ENCODE results near the gene SDK2. TPM values are rescaled to one million over a fixed set of nuclear protein-coding genes. Genes with fewer than 3 reads are reported as not detected.

Gene SDK2
- total and polyA plus RNA-seq, 2 of the 8 experiments (the other 6 are each of a cell fraction or from before 2014, with no cell fraction given) = 3.9 to 4.1 TPM

DNA sequence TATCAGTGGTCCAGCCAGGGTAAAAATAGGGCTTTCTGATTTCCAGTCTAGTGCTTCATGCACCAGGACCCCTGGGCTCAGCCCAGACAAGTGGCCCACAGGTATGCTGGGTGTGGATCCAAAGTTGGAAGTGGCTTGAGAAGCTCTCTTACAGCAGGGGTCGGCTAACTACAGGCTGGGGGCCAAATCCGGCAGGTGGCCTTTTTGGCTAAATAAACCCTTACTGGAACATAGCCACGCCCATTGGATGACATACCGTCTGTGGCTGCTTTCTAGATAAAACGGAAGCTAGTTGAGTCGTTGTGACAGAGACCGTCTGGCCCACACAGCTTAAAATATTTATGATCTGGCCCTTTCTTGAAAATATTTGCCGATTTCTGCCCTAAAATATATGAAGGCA is 213.4 kb downstream of the SDK2 start:
- TF ChIP-seq RXRA (IDR thresholded peaks at IDR 0.05; ENCODE audit: insufficient read depth, low read depth, low read length) (no peak), HDAC6 (IDR thresholded peaks at IDR 0.05; ENCODE audit: low read depth, low read length) (no peak), SP1 (IDR thresholded peaks at IDR 0.05; ENCODE audit: low read depth, low read length) (no peak), POLR2A (IDR thresholded peaks at IDR 0.05; ENCODE audit: control extremely low read depth in 1 of 2, low read depth in 2 of 2, low read length in 2 of 2) (no peak), SIN3A (conservative IDR thresholded peaks at IDR 0.05 in 1 of 2, IDR thresholded peaks at IDR 0.05 in 1 of 2; ENCODE audit: low read depth in 1 of 2, low read length in 2 of 2) (no peak), JUN (IDR thresholded peaks at IDR 0.05; ENCODE audit: low read depth, low read length) (no peak), TEAD4 (IDR thresholded peaks at IDR 0.05; ENCODE audit: low read depth, low read length) (no peak)
- Histone ChIP-seq H2BK15ac (ENCODE audit: low read length) (no peak overlapping the region), H2BK12ac (ENCODE audit: low read depth, low read length) (no peak overlapping the region), H4K91ac (replicated peaks; ENCODE audit: insufficient read length, low read length) (no peak overlapping the region), H2BK5ac (ENCODE audit: low read depth, low read length) (no peak overlapping the region), H3K9me3 (ENCODE audit: insufficient read depth in 2 of 2, low read depth in 1 of 2, low read length in 1 of 2) (no peaks in the 10 kb centered on the region), H3K23me2 (ENCODE audit: low read depth, low read length) (no peaks in the 10 kb centered on the region), H3K4me3 (ENCODE audit: extremely low read depth in 1 of 4, insufficient read depth in 2 of 4, low read depth in 3 of 4, low read length in 4 of 4) (no peak overlapping the region), H3K79me2 (ENCODE audit: control insufficient read depth in 1 of 2, insufficient read depth in 2 of 2, low read length in 2 of 2) (no peaks in the 10 kb centered on the region), H3K27me3 (replicated peaks in 1 of 4; ENCODE audit: control insufficient read depth in 3 of 4, extremely low read depth in 1 of 4, insufficient read depth in 3 of 4, low read length in 3 of 4) (no peaks in the 10 kb centered on the region), H4K8ac (ENCODE audit: extremely low read depth, insufficient read depth, low read length) (no peak overlapping the region), H2BK20ac (ENCODE audit: low read length) (no peak overlapping the region), H3K14ac (ENCODE audit: insufficient read length) (no peak overlapping the region), H3K4ac (replicated peaks; ENCODE audit: insufficient read length, low read depth, low read length) (no peak overlapping the region), H3K9ac (replicated peaks in 1 of 4; ENCODE audit: extremely low read depth in 1 of 4, low read depth in 3 of 4, low read length in 3 of 4) (no peak overlapping the region), H2BK120ac (replicated peaks; ENCODE audit: low read depth, low read length) (no peak overlapping the region), H3K79me1 (ENCODE audit: low read depth, low read length) (no peaks in the 10 kb centered on the region), H3K4me2 (ENCODE audit: insufficient read depth in 1 of 2, low read depth in 2 of 2, low read length in 2 of 2) (no peak overlapping the region), H3K56ac (replicated peaks; ENCODE audit: insufficient read length, low read depth, low read length) (no peak overlapping the region), H3K27ac (ENCODE audit: low read depth, low read length) (no peak overlapping the region), H3K36me3 (ENCODE audit: control insufficient read depth in 2 of 4, insufficient read depth in 4 of 4, low read length in 3 of 4) (no peaks in the 10 kb centered on the region; a peak in 2 of 8 replicates), H2AFZ (ENCODE audit: low read length) (no peak overlapping the region), H3K23ac (ENCODE audit: insufficient read length) (no peak overlapping the region), H3K18ac (ENCODE audit: extremely low read depth, low read length) (no peak overlapping the region), H2AK5ac (ENCODE audit: low read depth, low read length) (no peak overlapping the region), H4K5ac (ENCODE audit: insufficient read length, low read depth, low read length) (no peak overlapping the region), H3K4me1 (replicated peaks in 1 of 4; ENCODE audit: control insufficient read depth in 3 of 4, insufficient read depth in 4 of 4, low read length in 3 of 4) (peaks cover 0 to 6% (median 1%) of the 10 kb centered on the region in 4 experiments; a peak in 3 of 7 replicates), H4K20me1 (replicated peaks in 1 of 2; ENCODE audit: control insufficient read depth in 1 of 2, insufficient read depth in 2 of 2, low read length in 2 of 2) (no peaks in the 10 kb centered on the region)
- WGBS, 2 experiments (ENCODE audit: extremely low coverage in 1 of 2, insufficient coverage in 1 of 2, insufficient read length in 1 of 2, insufficient replicate concordance in 2 of 2, low coverage in 1 of 2, low lambda C conversion rate in 2 of 2, missing lambda C conversion rate in 1 of 2) = 86% methylated on average over 8 of the region's 8 CpGs; no CpG with 5 or more reads in 1 of the 2 experiments
- DNase-seq (ENCODE audit: low read depth in 1 of 2, low spot score in 2 of 2) (no peak), FAIRE-seq (no peak)
- POLR2A ChIA-PET (ENCODE audit: partially characterized antibody) = interaction anchor here (0.7 to 1.3 kb wide), 4 partner anchors 8 to 214 kb away, joined by 3 read pairs; no protein-coding TSS in a partner anchor
- CTCF ChIA-PET (ENCODE audit: partially characterized antibody) = interaction anchor here (0.7 to 4.2 kb wide), 37 partner anchors 8 to 868 kb away, joined by 3 to 34 read pairs (median 6); no protein-coding TSS in a partner anchor
